Osteocyte (in vitro differentiated cells): ENCODE measurements around the gene TSPYL4. TPM values are rescaled to one million over a fixed set of nuclear protein-coding genes. Genes with fewer than 3 reads are reported as not detected.

ENCODE experiments used
- DNase-seq: peaks from one replicate; pipeline ENCODE4 v3.0.0; 2021; ENCODE audit warnings: mixed read lengths; ENCODE audit not compliant: unreplicated experiment; ENCODE audit errors: extremely low spot score
- H3K27ac Mint-ChIP-seq: one replicate; pipeline ENCODE4 v1.8.0; 2021; ENCODE audit warnings: mild to moderate bottlenecking, mixed read lengths; ENCODE audit not compliant: unreplicated experiment
- H3K27me3 Mint-ChIP-seq: one replicate; pipeline ENCODE4 v1.8.0; 2021; ENCODE audit warnings: mixed read lengths; ENCODE audit not compliant: unreplicated experiment
- H3K36me3 Mint-ChIP-seq: one replicate; pipeline ENCODE4 v1.8.0; 2021; ENCODE audit warnings: mixed read lengths; ENCODE audit not compliant: unreplicated experiment
- H3K4me1 Mint-ChIP-seq: one replicate; pipeline ENCODE4 v1.8.0; 2021; ENCODE audit warnings: mixed read lengths; ENCODE audit not compliant: unreplicated experiment
- H3K4me3 Mint-ChIP-seq: one replicate; pipeline ENCODE4 v1.8.0; 2021; ENCODE audit warnings: mild to moderate bottlenecking, moderate library complexity, mixed read lengths; ENCODE audit not compliant: unreplicated experiment
- H3K9me3 Mint-ChIP-seq: one replicate; pipeline ENCODE4 v1.8.0; 2021; ENCODE audit warnings: mixed read lengths; ENCODE audit not compliant: unreplicated experiment
- CTCF ChIP-seq: fragments of 200-600 bp; sonication (generic); IDR thresholded peaks from 2 replicates; pipeline ENCODE4 v1.5.0; 2021; ENCODE audit warnings: antibody characterized with exemption, mild to moderate bottlenecking, moderate library complexity
- total RNA-seq: library from RNA; stranded (reverse); gene quantifications from 2 replicates; pipeline ENCODE4 v1.2.1, GENCODE V29; 2021

The TSPYL4 gene
- total RNA-seq, 1 donor from 2014 or later: 32.6 TPM

GRCh38 chr6:116246089-116246488 is 7.8 kb downstream of the TSPYL4 start:
- Mint-ChIP-seq H3K36me3 (peaks cover 2% of the 10 kb centered on the region), H3K9me3 (no peaks in the 10 kb centered on the region), H3K27me3 (no peaks in the 10 kb centered on the region), H3K4me3 (no peak overlapping the region), H3K4me1 (peaks cover 15% of the 10 kb centered on the region), H3K27ac (no peak overlapping the region)
- no peak for DNase-seq
- TF ChIP-seq CTCF: no peak

GRCh38 chr6:116244284-116244683 is 9.6 kb downstream of the TSPYL4 start:
- Mint-ChIP-seq H3K9me3 (no peaks in the 10 kb centered on the region), H3K27me3 (no peaks in the 10 kb centered on the region), H3K27ac (no peak overlapping the region), H3K36me3 (peaks cover 2% of the 10 kb centered on the region), H3K4me3 (no peak overlapping the region), H3K4me1 (no peaks in the 10 kb centered on the region)
- TF ChIP-seq CTCF: no peak
- DNase-seq: no peak

GRCh38 chr6:116239856-116240255 is 14.0 kb downstream of the TSPYL4 start:
- Mint-ChIP-seq H3K36me3 (peaks cover 4% of the 10 kb centered on the region), H3K9me3 (no peaks in the 10 kb centered on the region), H3K27me3 (no peaks in the 10 kb centered on the region), H3K27ac (no peak overlapping the region), H3K4me1 (peaks cover 16% of the 10 kb centered on the region), H3K4me3 (no peak overlapping the region)
- TF ChIP-seq CTCF: no peak
- DNase-seq: no peak

GRCh38 chr6:116239256-116239655 is 14.6 kb downstream of the TSPYL4 start:
- no peak overlapping the region for H3K27ac Mint-ChIP-seq
- peaks cover 16% of the 10 kb centered on the region for H3K4me1 Mint-ChIP-seq
- no peaks in the 10 kb centered on the region for H3K9me3 Mint-ChIP-seq
- H3K27me3 Mint-ChIP-seq: no peaks in the 10 kb centered on the region
- no peak overlapping the region for H3K4me3 Mint-ChIP-seq
- peaks cover 2% of the 10 kb centered on the region for H3K36me3 Mint-ChIP-seq
- TF ChIP-seq CTCF: no peak
- DNase-seq: no peak

- no peak for TF ChIP-seq CTCF
- no peaks in the 10 kb centered on the region for H3K27me3 Mint-ChIP-seq
- peaks cover 2% of the 10 kb centered on the region for H3K36me3 Mint-ChIP-seq
- no peak overlapping the region for H3K4me3 Mint-ChIP-seq
- H3K9me3 Mint-ChIP-seq: no peaks in the 10 kb centered on the region
- DNase-seq: no peak
- peaks cover 16% of the 10 kb centered on the region for H3K4me1 Mint-ChIP-seq
- peak overlapping the region; percentile 11 for H3K27ac Mint-ChIP-seq
These were observed 15.8 kb downstream of the TSPYL4 start for GRCh38 chr6:116238083-116238482.
